NCI-H1092 treated with DMSO at 0.1 percent for 48 hours (cell line): ENCODE results near the gene RIMS4.

Experiments
- DNase-seq: peaks from one replicate; lab custom pipeline; 2025; lab: John Stamatoyannopoulos, UW

Gene RIMS4

DNA sequence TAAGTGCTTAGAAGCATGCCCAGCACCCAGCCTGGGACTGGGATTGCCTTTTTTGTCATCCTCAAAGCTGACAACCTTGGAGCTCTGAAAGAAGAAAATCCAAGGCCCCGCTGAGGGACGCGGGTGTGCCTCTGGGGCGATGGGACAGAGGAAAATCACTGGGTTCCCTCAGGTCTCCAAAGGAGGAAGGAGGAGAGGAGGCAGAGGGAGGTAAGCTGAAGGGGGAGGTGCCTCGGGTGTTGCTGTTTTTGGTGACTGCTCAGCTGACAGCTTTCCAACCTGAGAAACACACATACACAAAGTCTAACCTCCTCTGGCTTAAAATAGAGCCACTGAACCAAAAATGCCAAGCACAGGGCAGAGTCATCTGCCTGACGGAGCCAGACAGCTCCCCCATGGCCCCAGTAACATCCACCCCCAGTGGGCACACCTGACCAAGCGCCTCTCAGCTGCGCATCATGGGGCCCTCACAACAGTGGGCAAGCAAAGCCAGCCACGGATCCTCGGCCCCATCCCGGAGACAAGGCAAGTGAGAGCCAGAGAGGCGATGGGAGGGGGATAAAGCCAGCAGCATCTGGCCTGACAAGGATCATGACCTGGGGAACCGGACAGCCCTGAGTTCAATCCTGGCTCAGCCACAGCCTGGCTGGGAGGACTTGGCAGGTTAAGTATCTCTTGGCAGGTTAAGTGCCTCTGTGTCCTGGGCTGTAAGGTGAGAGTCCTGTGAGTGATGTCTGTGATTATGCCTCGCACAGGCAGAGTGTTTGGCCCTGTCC, 67.9 kb downstream of the RIMS4 start:
- no peak for DNase-seq

DNA sequence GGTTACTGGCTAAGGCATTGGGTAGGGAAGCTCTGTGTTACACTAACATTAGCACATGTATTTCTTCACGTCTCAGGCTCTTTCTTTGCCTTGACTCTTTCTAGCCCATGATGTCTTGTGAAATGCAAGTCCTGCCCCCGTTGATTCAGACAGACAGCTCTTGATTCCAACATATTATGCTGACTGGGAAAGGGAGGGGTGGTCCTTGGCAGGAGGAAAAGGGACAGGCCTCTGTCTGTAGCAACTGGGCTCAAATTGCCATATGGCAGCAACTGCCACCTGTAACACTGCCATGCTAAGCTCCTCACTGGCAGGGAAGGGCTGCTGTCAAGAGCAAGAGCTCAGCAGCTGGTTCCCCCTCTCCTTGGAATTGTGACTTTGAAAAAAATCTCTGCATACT, 70.4 kb downstream of the RIMS4 start:
- peak; percentile 12 for DNase-seq

DNA sequence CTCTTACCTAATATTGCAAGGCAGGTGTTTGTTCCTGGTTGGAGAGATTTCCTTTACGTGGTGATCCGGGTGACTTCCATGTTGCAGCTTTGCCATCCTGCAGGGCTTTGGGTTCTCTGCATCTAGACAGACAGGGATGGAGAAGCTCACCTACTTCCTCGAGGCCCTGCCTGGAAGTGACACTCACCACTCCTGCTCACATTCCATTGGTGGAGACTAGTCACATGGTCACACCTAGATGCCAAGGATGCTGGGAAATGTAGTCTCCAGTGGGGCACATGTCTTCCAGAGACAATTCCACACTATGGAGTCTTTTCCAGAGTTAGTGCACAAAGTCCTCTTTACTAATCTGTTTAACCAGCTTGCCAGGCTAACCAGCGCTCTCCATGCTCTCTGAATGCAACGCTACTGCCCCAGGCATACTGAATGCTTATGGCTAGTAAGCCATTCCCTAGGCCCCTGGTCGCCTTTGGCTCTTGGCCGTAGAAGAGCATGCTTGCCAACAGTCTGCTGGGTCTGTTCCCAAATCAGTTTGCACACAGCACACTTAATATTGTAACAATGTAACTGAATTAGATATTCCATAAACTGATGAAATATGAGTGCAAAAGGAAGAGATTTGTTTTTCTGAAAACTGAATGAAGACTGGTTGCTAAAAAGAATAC, 71.4 kb downstream of the RIMS4 start:
- peak; percentile 49 for DNase-seq

DNA sequence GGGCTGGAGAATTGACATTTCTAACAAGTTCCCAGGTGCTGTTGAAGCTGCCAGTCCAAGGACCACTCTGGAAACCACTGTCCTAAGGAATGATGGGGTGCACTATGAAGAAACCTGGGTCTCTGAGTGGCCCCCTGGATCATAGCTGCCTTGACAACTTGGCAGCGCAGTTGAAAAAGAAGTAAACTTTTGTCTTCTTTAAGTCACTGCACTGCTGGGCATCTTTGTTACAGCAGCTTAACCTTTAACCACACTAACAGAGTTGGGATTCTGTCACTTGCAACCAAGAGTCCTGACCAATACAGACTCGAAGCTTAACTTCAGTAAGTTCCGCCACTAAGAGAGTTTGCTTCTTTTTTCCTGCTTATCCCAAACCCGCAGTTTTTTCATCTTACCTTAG, 73.2 kb downstream of the RIMS4 start:
- no peak for DNase-seq

DNA sequence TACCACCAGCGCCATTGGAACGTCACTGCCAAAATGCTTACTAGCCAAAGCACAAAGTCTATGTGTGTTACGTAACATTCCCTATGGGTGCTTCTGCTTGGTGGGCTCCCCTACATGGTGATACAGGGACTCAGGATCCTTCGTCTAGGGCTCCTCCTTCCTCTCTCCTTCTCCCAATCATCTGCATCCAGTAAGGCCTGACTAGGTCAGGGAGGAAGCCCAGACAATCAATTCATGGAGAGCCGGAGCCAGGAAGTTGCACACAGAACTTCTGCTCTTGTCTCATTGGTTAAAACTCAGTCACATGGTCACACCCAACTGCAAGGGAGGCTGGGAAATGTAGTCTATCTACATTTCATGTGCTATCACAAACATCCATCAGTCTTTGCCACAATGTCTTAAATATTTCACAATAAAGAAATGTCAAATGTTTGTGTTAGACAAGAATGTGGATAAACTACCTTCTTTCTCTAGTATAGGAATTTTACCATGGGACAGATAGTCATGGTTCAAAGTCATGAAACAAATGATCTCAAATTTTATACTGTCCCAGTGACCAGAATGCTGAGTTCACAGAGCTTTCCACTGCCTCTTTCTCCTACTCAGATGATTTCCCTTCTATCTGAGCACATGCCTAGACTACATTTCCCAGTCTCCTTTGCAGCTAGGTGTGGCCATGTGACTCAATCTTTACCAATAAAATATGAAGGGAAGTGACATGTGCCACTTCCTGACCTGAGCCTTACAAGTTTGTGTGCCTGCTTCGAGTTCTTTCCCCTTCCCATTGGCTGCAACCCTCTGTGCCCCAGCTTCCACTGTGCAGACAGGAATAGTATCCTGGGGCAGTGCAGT, 74.0 kb downstream of the RIMS4 start:
- DNase-seq, result peak; percentile 18

DNA sequence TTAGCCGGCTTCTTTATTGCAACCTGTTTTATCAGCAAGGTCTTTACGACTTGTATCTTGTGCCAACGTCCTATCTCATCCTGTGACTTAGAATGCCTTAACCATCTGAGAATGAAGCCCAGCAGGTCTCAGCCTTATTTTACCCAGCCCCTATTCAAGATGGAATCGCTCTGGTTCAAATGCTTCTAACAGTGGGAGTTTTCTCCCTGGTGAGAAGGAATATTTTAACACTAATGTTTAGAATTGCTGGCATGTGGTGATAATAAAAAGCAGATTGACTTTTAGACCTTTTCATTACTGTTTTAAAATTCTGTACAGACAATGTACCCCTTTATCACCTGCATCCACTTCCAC, 74.6 kb downstream of the RIMS4 start:
- DNase-seq, result no peak

DNA sequence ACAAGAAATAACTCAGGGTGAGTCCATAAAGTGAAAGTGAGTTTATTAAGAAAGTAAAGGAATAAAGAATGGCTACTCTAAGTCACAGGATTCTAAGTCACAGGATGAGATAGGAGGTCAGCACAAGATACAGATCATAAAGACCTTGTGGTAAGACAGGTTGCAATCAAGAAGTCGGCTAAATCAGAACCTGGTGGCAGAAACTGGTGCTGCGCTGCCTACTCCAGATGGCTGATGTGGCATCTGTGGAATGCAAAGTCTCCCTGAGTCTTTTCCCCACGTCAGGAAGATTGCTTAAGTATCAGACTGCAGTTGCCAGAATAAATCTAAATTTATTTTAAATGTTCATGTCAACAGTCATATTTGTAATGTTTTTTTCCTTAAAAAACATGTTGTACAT, 75.4 kb downstream of the RIMS4 start:
- DNase-seq, result no peak

DNA sequence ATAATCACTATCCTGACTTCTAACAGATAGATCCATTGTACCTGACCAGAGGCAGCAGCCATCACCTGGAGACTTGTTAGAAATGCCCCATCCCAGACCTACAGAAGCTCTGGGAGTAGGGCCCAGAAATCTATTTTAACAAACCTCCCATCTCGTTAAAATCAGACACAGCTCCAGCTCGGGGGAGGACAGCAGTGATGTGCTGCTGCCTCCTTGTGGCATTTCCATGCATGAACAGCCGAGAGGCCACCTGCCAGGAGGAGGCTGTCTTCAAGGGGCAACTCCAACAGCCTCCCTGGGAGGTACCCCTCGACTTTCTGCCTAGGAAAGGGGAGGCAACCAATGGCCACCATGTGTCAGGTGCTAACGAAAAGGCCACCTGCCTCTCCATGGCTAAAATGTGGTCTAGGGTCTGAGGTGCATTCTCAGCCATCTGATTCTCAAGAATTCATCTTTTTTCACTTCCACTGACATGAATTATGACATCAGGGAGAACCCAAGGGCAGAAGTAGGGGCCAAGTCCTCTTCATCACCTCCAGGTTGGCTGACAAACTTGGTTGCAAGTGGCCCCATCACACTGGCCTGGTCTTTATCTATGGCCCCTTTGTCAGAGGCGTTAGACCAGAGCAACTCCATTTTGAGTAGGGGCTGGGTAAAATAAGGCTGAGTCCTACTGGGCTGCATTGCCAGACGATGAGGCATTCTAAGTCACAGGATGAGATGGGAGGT, 76.8 kb downstream of the RIMS4 start:
- peak; percentile 46 for DNase-seq

DNA sequence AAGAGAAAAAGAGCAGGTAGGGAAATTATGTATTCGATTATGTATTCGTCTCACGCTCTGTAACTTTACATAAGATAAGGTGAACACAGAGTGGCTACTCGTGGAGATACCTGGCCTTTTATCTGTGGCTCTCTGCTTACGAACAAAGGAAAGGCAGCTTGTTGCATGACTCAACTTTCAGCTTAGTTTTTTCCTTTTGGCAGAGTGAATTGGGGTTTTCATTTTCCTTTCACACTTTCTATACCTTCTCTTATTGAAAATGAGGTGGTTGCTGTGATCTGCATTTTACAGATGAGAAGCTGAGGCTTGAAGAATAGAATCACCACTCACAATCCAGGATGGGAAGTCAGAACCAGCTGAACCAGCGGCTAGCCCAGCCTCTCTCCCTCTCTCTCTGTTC, 78.0 kb downstream of the RIMS4 start:
- no peak for DNase-seq

DNA sequence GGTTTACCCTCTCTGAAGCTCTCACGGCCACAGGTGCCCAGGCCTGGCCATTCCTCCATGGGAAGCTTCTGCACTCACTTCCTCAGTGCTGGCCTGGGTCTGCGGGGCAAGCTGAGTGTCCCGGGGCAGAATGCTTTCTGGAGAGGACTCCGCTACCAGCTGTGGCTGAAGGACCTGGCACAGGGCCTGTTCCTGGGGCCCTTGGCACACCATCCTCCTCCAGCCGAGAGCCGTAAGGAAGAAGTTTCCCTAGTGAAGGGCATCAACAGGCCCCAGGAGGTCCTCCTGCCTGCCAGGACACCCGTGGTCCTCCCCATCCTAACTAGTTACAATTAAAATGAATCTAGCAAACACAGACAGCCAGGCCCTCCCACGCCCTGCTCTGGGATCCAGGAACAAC, 78.7 kb downstream of the RIMS4 start:
- DNase-seq, result no peak

DNA sequence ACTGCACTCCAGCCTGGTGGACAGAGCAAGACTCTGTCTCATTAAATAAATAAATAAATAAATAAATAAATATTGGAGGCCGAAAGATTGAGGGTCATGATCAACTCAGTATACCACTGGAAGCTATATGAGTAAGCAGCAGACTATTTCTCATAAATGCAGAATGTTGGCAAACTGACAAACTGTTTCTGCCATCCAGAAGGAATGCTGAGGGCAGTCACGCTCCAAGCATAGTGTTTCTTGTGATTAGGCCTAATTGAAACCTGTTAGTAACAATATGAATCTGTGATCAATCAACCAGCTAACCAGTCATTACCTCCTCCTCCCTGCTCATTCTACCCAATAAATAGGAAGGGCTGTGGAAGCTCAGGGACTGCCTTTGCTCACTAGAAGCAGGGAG, 79.9 kb downstream of the RIMS4 start:
- no peak for DNase-seq

DNA sequence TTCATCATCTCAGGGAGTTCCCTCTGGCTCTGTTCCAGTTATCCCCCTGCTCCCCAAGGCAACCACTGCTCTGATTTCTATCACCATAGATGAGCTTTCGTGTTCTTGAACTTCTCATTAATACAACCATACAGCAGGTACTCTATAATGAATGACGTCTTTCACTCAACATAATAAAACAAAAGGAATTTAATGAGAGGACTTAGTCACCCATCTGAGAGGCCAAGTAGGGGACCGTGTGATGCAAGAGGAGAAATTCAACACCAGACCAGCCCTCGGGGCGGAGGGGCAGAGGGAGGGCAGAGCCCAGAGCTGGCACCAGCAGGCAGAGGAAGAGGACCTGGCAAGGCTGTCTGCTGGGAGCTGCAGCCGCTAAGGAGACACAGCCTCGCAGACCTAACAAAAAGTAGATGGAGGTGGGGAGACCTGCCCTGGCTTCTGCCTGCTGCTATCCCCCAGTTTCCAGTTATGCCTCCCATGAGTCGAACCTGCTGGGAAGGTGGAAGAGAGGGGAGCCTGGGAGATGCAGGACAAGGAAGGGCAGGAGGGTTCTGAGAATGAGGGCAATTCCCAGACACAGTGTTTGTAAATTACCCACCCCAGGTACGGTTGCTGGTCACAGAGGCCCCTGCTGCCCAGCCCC, 81.4 kb downstream of the RIMS4 start:
- DNase-seq, result peak; percentile 81

DNA sequence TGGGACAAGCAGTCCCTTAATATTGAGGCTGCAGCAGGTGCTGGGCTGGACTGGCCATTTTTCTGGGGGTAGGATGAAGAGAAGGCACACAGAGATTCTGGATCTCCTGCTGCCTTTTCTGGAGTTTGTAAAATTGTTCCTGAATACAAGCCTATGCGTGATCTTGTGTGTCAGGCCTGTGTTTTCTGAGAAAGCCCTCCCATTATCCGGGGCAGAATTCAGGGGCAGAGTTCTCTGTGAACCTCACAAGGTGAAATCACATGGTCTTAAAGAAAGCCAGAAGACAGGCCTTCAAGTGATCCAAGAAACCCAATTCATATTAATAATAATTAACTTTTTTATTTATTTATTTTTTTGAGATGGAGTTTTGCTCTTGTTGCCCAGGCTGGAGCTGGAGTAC, 82.7 kb downstream of the RIMS4 start:
- DNase-seq, result no peak

DNA sequence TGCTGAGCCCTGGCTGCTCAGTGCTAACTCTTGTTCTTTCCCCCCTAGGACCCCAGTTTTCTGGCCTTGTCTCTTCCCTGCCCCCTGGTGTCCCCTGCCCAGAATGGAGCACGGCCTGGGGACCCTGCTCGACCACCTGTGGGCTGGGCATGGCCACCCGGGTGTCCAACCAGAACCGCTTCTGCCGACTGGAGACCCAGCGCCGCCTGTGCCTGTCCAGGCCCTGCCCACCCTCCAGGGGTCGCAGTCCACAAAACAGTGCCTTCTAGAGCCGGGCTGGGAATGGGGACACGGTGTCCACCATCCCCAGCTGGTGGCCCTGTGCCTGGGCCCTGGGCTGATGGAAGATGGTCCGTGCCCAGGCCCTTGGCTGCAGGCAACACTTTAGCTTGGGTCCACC, 83.3 kb downstream of the RIMS4 start:
- no peak for DNase-seq

DNA sequence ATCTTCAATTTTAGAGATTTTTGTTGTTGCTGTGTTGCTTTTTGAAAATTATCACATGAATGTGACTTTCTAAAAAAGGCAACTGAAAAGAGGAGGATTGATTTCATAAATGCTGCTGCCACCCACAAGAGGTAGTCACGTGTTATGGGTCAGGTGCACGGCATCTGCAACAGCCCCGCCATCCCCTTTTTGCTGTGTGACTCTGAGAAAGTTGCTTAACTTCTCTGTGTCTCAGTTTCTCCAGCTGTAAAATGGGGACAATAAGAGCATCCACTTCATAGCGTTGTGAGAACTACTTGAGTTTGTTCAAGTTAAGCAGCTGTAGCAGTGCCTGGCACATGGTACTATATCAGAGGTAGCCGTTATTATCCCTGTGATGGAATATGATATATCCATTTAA, 84.5 kb downstream of the RIMS4 start:
- no peak for DNase-seq

DNA sequence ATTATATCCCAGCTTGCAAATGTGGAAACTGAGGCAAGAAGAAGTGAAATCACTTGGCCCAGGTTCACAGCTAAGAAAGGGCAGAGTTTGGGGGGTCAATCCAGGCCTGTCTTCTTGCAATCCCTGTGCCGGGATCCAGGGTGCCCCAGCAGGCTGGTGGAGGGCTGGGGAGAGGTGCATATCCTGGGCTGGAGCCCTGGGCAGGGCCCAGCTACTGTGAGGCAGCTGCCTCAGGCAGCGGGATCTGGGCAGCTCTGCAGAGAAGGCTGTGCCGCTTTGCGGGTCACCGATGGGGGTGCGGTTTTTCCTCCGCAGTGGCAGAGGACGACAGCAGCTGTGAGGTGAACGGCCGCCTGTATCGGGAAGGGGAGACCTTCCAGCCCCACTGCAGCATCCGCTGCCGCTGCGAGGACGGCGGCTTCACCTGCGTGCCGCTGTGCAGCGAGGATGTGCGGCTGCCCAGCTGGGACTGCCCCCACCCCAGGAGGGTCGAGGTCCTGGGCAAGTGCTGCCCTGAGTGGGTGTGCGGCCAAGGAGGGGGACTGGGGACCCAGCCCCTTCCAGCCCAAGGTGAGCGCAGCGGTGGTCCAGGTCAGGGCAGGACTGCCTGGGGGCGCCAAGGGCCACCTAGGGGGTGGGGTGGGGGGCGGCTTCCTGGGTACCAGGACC, 85.8 kb downstream of the RIMS4 start:
- no peak for DNase-seq

DNA sequence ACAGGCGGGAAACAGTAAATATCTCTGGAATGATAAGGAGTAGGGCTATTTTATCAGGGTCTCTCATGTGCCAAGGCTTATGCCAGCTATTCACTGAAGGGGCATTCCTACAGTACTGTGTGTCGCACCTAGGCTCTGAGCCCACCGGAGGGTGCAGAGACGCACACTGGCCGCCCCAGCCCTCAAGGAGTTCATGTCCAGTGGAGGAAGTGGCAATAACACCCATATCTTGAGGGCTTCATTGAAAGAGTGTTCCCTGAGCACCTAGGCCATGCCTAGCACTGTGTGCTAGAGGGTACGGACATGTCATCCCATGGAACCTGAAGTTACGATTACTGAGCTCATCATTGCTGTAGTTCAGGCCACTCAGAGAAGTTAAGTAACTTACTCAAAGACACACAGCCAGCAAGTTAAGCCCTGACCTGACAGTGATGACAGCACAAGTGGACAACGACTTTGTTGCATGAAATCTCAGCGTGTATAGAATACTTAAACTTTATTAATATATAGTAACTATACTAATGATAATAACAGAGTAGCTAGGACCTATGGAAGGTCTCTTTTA, 86.5 kb downstream of the RIMS4 start:
- DNase-seq, result no peak

DNA sequence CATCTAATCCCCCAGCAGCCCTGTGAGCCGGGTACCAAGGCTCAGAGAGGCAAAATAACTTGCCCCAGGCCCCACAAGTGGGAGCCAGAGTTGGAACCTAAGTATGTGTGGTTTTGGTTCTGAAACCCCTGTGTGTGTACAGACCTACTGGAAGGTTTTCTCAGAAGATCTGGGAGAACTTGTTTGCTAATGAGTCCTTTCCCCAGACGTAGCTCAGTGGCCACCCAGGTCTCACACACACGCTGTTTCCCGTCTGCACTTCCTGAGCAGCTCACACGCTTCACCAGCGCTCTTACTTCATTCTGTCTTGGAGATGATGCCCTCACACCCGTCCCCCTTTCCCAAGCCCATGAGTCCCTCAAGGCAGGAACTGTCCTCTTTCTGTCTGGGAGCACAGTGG, 87.0 kb downstream of the RIMS4 start:
- no peak for DNase-seq

DNA sequence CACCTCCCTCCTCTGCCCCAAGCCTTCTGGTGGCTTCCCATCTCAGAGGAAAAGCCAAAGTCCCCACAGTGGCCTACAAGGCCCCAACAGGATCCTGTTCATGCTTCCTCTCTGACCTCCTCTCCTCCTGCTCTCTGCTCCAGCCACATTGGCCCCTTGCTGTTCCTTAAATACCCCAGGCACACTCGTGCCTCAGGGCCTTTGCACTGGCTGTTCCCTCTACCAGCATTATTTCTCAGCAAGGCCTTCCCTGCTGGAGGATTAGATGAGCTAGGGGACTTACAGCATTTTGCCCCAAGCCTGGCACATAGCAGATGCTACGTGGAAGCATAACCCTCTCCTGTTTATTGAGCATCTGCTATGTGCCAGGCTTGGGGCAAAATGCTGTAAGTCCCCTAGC, 87.4 kb downstream of the RIMS4 start:
- DNase-seq, result no peak

DNA sequence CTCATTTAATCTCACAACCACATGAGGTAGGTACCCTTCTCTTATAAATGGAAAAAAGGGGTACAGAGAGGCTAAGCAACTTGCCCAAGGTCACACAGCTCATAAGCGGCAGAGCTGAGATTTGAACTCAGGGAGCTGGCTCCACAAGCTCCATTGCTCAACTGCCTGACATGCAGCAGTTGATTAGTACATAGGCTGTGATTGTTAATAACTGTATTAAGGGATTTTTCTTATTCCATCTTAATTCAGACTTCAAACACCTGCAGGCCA, 88.6 kb downstream of the RIMS4 start:
- DNase-seq, result no peak
